Measurements from ENCODE around the gene EPM2A. TPM values are rescaled to one million over a fixed set of nuclear protein-coding genes. Genes with fewer than 3 reads are reported as not detected.
"Not testable (repeated sequence)": the region's sequence is repeated elsewhere in the genome, so short reads cannot be mapped to it uniquely, and the experiment has no call there.

The EPM2A gene
- 17.5 TPM for total RNA-seq

DNA sequence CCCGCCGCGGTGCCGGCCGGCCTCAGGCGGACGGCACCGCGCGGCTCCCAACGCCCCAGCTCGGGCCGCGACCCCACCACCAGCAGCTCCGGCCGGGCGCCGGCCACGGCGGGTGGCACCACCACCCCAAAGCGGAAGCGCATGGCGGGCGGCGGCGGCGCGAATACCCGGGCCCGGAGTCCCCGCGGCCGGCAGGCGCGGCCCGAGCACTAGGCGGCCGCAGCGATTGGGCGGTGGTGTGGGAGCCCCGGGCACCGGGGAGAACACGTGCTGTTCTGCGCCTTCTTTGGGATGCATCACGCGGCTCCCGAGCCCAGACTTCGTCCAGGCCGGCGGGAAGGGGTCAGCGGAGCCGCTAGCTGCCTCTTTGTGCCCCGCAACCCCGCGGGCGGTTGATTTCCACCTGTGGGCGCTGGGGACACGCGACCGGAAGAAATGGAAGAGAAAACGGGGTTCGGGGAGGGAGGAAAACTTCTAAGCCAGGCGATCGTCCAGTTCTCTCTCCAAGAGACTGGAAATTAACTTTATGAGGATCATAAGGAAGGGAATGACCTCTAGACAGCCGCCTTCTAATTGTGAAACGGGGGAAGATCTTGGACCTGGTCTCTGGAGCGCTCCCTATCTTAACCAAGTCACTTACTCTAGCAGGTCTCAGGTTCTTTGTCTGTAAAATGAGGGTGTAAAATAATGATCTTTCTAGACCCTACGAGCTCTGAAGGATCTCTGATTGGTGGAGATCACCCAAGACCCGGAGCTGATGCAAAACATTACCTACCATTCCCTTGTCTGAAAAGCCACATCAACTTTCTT, at the start of gene EPM2A:
EPM2A (minus strand) TSS at position 165 of the 810 bp plus-strand sequence; CDS start at position 143, 22 bp downstream.
- no peak for FAIRE-seq

DNA sequence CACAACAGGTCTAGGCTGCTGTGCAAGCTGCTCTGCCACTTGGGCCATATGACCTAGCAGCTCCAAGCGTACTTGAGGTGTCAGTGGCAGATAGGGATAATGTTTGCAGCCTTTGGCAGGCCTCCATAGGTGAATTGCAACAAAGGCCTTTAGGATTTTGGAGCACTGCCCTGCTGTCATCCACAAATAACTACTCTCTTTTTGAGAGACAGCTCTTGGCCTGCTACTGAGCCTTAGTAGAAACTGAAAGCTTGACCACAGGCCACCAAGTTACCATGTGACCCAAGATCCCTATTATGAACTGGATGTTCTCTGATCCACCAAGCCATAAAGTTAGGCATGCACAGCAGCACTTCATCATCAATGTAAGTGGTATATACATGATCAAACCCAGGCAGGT, 49.4 kb upstream of the EPM2A start:
- FAIRE-seq: no peak
- DNase-seq (ENCODE audit: low spot score in 2 of 2): no peak

More for the DNA sequence above, at the start of gene EPM2A:
- DNase-seq (ENCODE audit: low spot score in 2 of 2): peak; percentile 74 to 78

DNA sequence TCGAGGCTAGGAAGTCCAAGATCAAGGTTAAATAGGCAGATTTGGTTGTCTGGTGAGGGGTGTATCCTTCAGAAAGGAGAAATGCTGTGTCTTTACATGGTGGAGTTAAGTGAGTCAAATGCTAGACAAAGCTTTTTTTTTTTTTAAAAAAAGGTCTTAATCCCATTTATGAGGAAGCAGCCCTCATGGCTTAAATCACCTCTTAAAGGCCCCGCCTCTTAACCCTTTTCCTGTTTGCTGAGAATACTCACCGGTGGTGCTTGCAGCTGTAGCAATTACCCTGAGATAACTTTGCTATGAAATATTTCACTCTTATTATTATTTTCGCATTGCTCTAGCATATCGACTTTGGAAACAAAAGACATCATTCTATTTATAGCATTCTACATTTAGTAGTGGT, 48.5 kb upstream of the EPM2A start:
- FAIRE-seq (no peak), DNase-seq (ENCODE audit: low spot score in 2 of 2) (no peak)

DNA sequence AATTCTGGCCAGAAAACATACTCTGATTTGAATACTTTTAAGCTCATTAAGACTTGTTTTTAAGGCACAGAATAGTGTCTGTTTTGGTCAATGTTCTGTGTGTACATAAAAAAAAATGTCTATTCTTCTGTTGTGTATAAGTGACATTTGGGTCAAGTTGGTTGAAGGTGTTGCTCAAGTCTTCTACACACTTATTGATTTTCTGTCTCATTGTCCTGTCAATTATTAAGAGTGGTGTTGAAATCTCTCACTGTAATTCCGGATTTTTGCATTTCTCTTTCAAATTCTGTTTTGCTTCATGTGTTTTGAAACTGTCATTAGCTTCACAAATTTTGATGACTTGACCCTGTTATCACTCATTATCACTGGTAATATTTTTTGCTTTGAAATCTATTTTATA, 37.5 kb upstream of the EPM2A start:
- DNase-seq (ENCODE audit: low spot score in 2 of 2) (no peak), FAIRE-seq (no peak)

DNA sequence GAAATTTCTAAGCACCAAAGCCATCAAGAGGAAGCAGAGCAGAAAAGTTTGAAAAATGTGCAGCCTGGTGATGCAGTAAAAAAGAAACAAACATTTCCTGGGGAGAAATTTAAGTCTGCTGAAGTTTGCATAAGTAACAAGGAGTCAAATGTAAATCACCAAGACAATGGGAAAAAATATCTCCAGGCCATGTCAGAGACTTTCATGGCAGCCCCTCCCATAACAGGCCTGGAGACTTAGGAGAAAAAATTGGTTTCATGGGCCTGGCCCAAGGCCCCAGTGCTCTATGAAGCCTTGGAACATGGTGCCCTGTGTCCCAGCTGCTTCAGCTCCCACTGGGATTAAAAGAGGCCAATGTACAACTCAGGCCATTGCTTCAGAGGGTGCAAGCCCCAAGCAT, 30.1 kb upstream of the EPM2A start:
- FAIRE-seq (no peak), DNase-seq (ENCODE audit: low spot score in 2 of 2) (no peak)

DNA sequence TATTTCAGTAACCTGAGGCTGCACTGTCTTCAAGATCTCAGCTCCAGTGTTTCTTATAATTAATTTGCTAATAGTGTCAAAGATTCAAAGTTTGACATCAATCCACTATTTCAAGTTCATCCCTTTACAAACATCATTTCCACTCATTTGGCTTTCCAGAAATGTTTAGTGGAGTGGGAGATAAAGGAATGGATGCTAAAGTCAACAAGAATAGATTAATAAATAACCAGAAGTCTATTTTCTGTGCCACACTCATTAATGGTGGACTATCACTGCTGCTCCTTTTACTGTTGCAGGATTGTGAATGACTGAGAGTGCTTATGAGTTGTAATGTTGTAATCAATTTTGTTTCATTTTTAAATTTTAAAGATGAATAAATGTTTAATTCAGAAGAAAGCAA, 28.4 kb upstream of the EPM2A start:
- FAIRE-seq: no peak
- no peak for DNase-seq (ENCODE audit: low spot score in 2 of 2)

DNA sequence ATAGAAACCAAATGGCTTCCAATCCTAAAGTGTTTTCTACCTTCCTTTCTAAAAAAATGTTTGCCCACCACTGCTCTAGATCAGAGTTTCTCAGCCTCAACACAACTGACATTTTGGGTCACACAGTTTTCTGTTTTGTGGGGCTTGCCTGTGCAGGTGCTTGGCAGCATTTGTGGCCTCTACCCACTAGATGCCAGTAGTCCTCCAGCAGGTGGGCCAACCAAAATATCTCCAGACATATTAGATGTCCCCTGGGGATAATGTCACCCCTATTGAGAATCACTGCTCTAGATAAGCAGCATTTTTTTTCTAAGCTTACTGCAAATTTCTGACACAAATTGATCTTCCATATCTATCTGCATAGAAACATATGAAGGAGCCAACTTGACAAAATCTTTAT, 26.3 kb upstream of the EPM2A start:
- DNase-seq (ENCODE audit: low spot score in 2 of 2) (no peak), FAIRE-seq (no peak)

DNA sequence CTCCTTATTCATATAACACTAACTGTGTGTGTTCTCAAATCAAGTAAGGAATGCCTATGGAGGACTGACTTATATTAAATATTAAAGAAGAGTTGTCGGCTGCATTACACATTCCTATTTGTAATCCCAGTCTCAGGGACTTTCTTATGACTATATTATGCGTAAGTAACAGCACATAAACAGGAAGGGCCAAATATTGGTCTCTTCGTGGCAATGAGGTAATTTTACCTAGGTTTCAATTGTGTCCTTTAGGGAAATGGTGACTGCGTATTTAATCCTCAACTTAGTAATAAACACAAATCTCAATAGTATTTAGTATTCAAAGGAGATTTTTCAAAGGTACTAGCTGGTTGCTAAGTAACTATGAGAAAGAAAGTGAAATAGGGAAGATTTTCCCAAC, 22.8 kb upstream of the EPM2A start:
- FAIRE-seq: no peak

DNA sequence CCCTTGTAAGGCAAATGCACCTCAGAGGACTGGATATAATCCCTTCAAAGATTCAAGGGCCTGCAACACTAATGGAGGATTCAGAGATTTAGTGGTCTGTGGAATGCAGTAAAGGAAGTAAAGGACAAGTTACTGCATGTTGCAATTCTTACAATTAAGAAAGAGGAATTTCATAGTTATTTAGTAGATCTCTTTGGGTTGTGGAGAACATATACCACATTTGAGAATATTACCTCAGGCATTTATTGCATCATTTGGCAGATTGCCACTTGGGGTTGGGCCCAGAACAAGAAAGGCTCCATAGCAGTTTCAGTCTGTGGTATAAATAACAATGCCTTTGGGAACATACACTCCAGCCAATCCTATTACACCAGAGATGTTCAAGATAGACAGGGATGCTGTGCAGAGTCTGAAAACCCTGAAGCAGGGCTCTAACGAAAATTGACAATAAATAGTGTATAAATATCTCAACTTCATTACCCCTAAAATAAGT, 20.9 kb upstream of the EPM2A start:
- FAIRE-seq: no peak
- no peak for DNase-seq (ENCODE audit: low spot score in 2 of 2)

More for the DNA sequence above, 22.8 kb upstream of the EPM2A start:
- DNase-seq (ENCODE audit: low spot score in 2 of 2): no peak

DNA sequence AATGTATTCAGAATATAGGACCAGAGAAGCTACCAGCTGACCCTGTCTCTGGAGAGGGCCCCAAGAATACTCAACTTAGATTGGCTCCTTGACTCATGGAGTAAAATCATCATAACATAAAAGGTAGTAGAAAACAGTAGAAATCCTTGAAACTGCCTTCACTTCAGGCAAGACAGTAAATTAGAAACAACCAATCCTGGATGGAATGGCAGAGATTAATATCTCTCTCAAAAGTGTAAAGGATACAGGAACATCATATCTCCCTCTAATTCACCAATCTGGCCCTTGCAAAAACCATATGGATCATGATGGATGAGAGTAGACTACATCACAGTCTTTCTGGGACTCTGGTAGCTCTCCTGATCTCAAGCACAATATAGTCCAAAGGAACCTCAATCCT, 20.4 kb upstream of the EPM2A start:
- FAIRE-seq: no peak
- DNase-seq (ENCODE audit: low spot score in 2 of 2): no peak

DNA sequence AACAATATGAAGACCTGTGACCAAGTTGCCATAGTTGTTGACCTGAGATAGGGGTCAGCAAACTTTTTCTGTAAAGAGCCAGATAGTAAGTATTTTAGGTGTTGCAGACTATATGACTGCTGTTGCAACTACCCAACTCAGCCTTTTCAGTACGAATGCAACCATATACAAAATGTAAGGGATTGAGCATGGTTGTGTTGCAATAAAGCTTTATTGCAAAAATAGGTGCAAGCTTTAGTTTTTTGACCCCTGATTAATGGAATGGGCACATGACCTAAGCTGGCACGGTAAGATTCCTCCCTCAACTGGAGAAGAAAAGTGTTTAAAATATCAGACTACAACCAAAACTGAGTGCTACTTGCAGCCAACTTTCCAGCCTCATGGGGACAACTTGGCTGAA, 17.3 kb upstream of the EPM2A start:
- DNase-seq (ENCODE audit: low spot score in 2 of 2) (no peak), FAIRE-seq (no peak)

DNA sequence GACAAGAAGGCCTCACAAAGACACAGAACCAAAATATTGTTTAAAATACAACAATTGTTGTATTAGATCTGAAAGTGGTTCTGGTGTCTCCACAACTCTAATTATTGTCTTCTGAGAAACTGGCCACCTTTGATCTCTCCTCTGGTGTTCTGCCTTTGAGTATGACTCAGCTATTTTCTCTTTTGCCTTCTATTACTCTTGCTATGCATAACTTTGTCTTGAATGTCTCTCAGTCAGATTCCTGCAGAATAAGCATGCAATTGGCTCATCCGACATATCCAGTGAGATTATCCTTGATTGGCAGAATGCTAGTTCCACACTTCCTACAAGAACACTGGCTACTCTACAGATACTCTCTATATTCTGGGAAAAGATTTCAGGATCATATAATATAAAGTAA, 14.3 kb upstream of the EPM2A start:
- DNase-seq (ENCODE audit: low spot score in 2 of 2): no peak
- no peak for FAIRE-seq

DNA sequence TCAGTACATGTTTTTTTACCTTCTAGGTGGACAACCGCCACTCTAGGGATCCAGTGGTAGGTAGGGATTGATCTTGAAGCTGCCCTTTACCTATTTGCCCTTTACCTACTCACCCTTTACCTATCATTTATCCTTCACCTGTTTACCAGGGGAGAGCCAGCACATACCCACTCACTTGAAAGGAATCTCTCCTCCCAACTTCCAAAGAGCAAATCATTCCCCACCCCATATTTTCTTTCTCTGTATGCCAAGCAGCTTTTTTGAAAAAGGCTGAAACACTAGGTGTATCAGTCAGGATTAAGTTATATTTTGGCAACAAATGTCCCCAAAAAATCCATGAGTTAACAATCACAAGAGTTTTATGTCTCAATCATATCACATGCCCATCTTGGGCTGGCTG, 10.5 kb upstream of the EPM2A start:
- DNase-seq (ENCODE audit: low spot score in 2 of 2) (no peak), FAIRE-seq (no peak)

DNA sequence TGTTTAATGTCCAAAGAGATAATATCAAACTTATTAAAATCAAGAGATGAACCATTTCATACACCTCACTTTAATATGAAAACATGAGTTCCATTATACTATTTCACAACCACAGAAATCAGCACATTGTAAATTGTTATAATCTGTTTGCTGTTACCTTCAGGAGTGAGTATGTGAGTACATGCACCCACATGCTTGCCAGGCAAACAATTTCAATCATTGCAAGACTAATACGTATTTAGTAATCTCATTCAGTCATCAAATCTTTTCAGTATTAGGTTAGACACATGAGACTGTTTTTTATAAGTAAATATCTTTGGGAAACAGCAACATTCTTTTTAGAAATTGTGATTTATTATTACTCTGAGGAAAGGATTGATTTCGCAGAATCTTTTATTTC, 9.3 kb upstream of the EPM2A start:
- no peak for FAIRE-seq
- DNase-seq (ENCODE audit: low spot score in 2 of 2): no peak

DNA sequence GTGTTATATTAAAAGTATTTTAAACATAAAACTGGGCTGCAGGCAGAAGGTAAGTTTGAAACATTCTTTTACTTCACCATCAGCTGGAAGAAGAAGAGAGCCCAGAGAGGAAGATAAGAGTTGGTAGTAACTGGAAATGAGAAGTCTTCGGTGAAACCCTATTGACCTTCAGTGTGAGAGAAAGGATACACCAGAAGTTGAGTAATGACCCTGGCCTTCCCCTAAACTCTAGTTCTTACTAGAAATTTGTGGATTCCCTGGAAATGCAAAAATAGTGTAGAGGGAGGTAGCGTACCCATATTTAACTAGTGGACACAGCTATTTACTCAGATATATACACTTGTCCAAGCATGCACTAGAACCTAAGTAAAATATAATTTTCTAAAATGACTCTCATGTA, 8.0 kb upstream of the EPM2A start:
- DNase-seq (ENCODE audit: low spot score in 2 of 2) (no peak), FAIRE-seq (no peak)

DNA sequence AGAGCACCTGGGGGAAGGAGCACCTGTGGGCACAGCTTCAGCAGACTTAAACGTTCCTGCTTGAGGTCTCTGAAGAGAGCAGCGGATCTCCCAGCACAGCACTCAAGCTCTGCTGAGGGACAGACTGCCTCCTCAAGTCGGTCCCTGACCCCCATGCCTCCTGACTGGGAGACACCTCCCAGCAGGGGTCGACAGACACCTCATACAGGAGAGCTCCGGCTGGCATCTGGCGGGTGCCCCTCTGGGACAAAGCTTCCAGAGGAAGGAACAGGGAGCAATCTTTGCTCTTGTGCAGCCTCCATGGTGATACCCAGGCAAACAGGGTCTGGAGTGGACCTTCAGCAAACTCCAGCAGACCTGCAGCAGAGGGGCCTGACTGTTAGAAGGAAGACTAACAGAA, 7.2 kb upstream of the EPM2A start:
- FAIRE-seq; DNase-seq (ENCODE audit: low spot score in 2 of 2): not testable (repeated sequence)

DNA sequence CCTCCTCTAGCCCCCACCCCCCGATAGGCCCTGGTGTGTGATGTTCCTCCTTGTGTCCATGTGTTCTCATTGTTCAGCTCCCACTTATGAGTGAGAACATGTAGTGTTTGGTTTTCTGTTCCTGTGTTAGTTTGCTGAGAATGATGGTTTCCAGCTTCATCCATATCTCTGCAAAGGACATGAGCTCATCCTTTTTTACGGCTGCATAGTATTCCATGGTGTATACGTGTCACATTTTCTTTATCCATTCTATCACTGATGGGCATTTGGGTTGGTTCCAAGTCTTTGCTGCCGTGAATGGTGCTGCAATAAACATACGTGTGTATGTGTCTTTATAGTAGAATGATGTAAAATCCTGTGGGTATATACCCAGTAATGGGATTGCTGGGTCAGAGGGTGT, 4.4 kb upstream of the EPM2A start:
- DNase-seq (ENCODE audit: low spot score in 2 of 2); FAIRE-seq: not testable (repeated sequence)

DNA sequence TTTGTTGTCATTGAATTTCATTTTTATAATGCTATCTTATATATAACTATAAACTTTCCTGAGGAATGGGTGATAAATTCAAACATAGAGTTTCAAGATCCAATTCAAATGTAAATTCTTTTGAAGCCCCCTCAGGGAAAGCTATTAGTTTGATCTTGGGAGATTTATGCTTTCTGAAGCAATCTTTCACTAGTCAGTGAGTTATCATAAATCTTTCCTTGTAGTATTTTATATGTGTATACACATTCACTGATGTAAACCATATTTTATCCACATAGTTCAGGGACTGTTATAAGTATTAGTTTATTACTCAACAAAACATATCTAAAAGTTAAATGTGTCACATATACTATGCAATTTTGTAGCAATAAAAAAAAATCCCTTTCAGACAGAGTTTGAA, 2.9 kb upstream of the EPM2A start:
- FAIRE-seq: no peak
- no peak for DNase-seq (ENCODE audit: low spot score in 2 of 2)

DNA sequence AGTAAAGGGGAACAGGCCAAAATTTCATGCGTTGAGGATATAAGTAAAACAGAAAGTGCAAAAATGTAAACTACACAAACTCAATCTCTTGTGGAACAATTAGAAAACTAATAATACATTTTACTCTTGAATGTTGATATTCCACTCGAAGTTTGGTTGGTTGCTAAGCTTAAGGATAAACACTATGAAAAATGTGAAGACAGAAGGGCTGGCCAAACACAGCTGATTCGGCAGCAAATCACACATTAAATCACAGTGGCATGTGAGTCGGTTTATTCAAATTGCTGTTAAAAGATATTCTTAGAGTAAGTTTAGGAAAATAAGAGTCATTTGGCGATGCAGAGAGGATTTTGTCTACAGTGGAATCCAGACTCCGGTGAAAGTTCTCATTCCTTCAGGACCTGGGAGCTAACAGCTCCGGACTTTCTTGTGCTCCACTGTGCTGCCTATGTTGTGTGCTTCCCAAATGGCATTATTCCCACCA, 1.4 kb upstream of the EPM2A start:
- no peak for FAIRE-seq
- no peak for DNase-seq (ENCODE audit: low spot score in 2 of 2)

DNA sequence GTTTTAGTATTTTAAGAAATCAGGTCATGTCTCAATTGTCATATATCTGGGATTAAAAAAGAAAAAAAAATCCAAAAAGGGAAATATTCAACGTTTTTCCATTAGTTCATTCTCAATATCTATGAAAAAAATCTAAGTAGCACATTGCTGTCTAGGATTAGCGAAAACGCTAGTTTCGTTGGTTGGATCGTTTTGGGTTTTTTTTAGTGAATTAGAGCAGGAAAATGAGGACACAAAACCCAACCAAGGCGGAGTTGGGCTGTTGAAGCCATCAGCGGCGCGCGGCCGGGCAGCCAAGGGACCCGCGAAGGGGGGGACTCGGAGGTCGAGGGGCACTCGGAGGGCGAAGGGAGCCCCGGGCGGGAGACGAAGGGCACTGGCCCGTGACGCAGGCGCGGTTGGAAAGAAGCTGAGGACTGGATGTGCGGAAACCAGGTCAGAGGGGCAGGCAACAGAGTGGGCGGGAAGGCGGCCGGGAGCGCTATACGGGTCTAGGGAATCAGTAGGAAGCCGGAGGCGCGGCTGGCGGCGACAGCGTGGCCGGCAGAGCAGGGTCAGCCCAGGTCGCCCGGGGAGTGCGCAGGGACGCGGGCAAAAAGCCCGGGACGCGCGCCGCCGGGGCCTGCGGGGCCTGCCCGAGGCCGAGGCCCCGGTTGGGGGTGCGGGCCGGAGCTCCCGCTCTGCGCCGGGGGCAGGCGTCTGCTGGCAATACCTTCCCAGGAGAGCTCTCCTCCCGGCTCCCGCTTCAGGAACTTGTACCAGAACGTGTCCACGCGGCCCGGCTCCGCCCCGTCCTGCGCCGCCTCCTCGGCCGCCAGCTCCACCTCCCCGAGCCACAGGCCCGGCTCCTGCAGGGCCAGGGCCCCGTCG, 599 bp downstream of the EPM2A start:
- FAIRE-seq (no peak), DNase-seq (ENCODE audit: low spot score in 2 of 2) (peak; percentile 72 to 83)

DNA sequence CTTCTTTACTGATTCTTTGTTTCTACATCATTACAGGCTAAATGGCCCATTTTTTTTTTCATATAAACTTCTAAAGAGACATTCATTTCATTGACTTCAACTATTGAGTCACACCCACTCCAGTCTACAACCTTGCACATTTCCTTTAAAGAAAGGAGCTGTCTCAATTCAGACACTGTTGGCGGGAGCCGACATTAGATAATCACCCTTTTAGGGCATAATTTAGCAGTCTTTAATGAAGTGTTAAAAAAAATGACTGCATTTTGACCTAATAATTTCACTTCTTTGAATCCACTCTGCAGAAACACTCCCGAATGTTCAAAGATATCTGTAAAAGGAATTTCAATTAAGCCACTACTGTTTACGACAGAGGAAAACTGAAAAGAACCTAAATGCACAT, 1.5 kb downstream of the EPM2A start:
- DNase-seq (ENCODE audit: low spot score in 2 of 2) (no peak), FAIRE-seq (no peak)

Measured in frontal cortex (tissue), 4 donors.